Glomerular visceral epithelial cell (primary cell): Measurements from ENCODE around the gene TSPY1.
"Not testable (repeated sequence)": the region's sequence is repeated elsewhere in the genome, so short reads cannot be mapped to it uniquely, and the experiment has no call there.

ENCODE experiments used
- DNase-seq: peaks from one replicate; pipeline ENCODE4 v3.0.0-alpha.2; 2016; ENCODE audit errors: extremely low spot score

TSPY1 gene, protein sequence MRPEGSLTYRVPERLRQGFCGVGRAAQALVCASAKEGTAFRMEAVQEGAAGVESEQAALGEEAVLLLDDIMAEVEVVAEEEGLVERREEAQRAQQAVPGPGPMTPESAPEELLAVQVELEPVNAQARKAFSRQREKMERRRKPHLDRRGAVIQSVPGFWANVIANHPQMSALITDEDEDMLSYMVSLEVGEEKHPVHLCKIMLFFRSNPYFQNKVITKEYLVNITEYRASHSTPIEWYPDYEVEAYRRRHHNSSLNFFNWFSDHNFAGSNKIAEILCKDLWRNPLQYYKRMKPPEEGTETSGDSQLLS

DNA sequence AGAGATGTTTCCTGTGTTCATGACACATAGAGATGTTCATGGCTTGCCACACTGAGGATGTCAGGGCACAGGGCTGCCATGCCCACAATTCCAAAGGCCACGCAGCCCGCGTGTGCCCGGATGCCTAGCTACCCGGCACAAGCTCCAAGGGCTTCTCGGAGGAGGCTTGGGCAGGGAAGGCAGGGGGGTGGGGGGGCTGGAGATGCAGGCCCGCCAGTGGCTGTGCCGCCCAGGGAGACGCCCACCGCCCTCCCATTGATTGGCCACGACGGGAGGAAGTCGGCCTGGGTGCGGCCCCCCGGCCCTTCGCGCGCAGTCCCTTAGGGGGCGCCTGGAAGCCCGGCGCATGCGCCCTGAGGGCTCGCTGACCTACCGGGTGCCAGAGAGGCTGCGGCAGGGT, at the start of gene TSPY1:
Gene TSPY1 (plus strand): TSS at position 301 of the 400 bp plus-strand sequence. CDS start 46 bp downstream, at position 347.
- DNase-seq = not testable (repeated sequence)

DNA sequence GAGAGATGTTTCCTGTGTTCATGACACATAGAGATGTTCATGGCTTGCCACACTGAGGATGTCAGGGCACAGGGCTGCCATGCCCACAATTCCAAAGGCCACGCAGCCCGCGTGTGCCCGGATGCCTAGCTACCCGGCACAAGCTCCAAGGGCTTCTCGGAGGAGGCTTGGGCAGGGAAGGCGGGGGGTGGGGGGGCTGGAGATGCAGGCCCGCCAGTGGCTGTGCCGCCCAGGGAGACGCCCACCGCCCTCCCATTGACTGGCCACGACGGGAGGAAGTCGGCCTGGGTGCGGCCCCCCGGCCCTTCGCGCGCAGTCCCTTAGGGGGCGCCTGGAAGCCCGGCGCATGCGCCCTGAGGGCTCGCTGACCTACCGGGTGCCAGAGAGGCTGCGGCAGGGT, 20.2 kb downstream of the TSPY1 start, which contains the start of gene TSPY9:
Gene TSPY9 (plus strand): TSS at position 301 of the 400 bp plus-strand sequence. CDS start 46 bp downstream, at position 347.
- not testable (repeated sequence) for DNase-seq

DNA sequence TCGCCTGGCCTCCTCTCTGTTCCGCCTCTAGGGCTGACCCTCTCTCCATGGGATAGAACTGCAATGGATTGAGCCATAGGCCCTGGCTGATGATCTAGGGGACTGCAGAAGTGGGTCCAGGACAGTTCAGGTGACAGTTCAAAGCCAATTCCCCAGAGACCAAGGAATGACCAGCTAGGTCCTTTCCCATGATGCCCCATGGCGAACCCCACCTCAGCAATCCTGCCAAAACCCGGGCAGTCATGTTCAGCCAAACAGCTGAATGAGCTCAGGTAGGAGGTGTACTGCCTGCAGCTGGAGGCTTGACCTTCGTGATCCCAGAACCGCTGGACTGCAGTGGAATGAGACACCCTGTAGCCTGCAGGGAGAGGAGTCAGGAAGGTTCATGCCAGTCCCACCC, 37.6 kb downstream of the TSPY1 start:
- not testable (repeated sequence) for DNase-seq

DNA sequence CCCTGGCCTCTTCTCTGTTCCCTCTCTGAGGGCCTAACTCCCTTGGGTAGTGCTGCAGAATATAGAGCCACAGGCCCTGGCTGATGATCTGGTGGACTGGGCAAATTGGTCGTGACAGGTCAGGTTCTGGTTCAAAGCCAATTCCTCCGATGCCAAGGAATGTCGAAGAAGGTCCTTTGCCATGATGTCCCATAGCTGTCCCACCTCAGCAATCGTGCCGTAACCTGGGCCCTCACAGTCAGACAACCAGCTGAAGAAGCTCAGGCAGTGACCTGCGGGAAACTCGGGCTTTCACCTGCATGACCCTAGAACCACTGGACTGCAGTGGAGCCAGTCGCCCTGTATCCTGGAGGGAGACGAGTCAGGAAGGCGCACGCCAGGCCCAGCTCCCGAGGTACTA, 49.5 kb downstream of the TSPY1 start:
- DNase-seq = not testable (repeated sequence)
